Suprapubic skin (tissue), 3 donors: Measurements from ENCODE around the gene CD37.

ENCODE experiments used
- POLR2A ChIP-seq, 2 donors: fragments of 450-650 bp; IDR thresholded peaks; one replicate each; pipeline ENCODE4 v1.6.1; 2017; ENCODE audit warnings: antibody characterized with exemption in 2 of 2, mild to moderate bottlenecking in 2 of 2, moderate library complexity in 2 of 2
- TF ChIP-seq, protein P1 (sequence below), 2 donors: fragments of 200-600 bp in 1 of 2; fragments of 450-650 bp in 1 of 2; sonication (generic) in 1 of 2; IDR thresholded peaks; one replicate each; pipeline ENCODE4 v1.5.1; 2016 to 2019; ENCODE audit warnings: antibody characterized with exemption in 2 of 2, mild to moderate bottlenecking in 1 of 2, moderate library complexity in 1 of 2

DNA sequence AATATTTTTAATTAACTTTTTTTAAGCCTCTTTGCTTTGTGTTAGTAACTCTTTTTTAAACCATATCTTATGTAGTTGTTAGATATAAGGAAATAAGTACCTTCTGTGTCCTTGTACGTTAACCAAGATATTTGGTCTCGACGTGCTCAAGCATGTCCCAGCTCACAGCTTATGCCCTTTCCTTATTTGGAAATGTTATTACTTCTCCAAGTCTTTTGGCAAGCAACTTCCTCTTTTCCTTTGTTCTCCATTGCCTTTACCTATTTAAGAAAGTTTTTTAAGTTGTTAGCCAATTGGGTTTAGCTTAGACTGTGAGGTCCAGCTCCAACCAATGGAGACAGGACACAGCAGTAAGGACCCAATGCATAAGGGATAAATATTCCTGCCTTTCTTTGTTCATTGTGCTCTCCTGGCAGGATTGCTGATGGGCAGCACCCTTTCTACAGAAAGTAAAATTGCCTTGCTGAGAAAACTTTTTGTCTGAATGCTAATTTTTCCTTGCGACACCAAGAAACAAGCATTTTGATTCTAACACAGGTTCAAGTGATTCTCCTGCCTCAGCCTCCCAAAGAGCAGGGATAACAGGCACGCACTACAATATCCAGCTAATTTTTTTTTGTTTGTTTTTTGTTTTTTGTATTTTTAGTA is 33.6 kb downstream of the CD37 start:
- no peak for TF ChIP-seq POLR2A (IDR thresholded peaks at IDR 0.05)
- TF ChIP-seq, protein P1, sequence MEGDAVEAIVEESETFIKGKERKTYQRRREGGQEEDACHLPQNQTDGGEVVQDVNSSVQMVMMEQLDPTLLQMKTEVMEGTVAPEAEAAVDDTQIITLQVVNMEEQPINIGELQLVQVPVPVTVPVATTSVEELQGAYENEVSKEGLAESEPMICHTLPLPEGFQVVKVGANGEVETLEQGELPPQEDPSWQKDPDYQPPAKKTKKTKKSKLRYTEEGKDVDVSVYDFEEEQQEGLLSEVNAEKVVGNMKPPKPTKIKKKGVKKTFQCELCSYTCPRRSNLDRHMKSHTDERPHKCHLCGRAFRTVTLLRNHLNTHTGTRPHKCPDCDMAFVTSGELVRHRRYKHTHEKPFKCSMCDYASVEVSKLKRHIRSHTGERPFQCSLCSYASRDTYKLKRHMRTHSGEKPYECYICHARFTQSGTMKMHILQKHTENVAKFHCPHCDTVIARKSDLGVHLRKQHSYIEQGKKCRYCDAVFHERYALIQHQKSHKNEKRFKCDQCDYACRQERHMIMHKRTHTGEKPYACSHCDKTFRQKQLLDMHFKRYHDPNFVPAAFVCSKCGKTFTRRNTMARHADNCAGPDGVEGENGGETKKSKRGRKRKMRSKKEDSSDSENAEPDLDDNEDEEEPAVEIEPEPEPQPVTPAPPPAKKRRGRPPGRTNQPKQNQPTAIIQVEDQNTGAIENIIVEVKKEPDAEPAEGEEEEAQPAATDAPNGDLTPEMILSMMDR (IDR thresholded peaks at IDR 0.05) = no peak
